GM19328 (cell line): ENCODE data around the gene SIN3A.
"Not testable (repeated sequence)": the region's sequence is repeated elsewhere in the genome, so short reads cannot be mapped to it uniquely, and the experiment has no call there.

Experiments
- ATAC-seq: cut with Tn5 transposase; IDR thresholded peaks from one replicate; pipeline ENCODE4 v1.9.1; 2021; ENCODE audit warnings: mild to moderate bottlenecking, moderate library complexity; ENCODE audit not compliant: unreplicated experiment

SIN3A gene

GRCh38 chr15:75383986-75384385 is 67.5 kb downstream of the SIN3A start:
- not testable (repeated sequence) for ATAC-seq

- no peak for ATAC-seq
Observed at GRCh38 chr15:75380773-75381172, 70.7 kb downstream of the SIN3A start.

GRCh38 chr15:75371901-75372688 is 79.4 kb downstream of the SIN3A start:
- no peak for ATAC-seq

- no peak for ATAC-seq
Observed at GRCh38 chr15:75371486-75371885, 80.0 kb downstream of the SIN3A start.

- ATAC-seq, result no peak
Observed at GRCh38 chr15:75369897-75370581, 81.5 kb downstream of the SIN3A start.

GRCh38 chr15:75368689-75369239 is 82.7 kb downstream of the SIN3A start:
- ATAC-seq, result no peak

GRCh38 chr15:75367913-75368688 is 83.4 kb downstream of the SIN3A start, which contains the start of gene MAN2C1:
Gene MAN2C1 (minus strand): TSS chr15:75368607. CDS start chr15:75368583, 24 bp downstream.
- peak; percentile 81 for ATAC-seq

GRCh38 chr15:75367406-75367912 is 84.0 kb downstream of the SIN3A start:
- no peak for ATAC-seq

GRCh38 chr15:75367006-75367405 is 84.5 kb downstream of the SIN3A start:
- ATAC-seq, result no peak

- no peak for ATAC-seq
Observed at GRCh38 chr15:75366163-75366562, 85.3 kb downstream of the SIN3A start.

- ATAC-seq, result no peak
Observed at GRCh38 chr15:75364881-75365280, 86.6 kb downstream of the SIN3A start.

GRCh38 chr15:75363786-75364185 is 87.7 kb downstream of the SIN3A start:
- ATAC-seq, result no peak

- ATAC-seq, result no peak
Observed at GRCh38 chr15:75362642-75363249, 88.7 kb downstream of the SIN3A start.

- ATAC-seq, result no peak
Observed at GRCh38 chr15:75361989-75362641, 89.4 kb downstream of the SIN3A start.

- no peak for ATAC-seq
Observed at GRCh38 chr15:75361361-75361988, 90.0 kb downstream of the SIN3A start.

- no peak for ATAC-seq
Observed at GRCh38 chr15:75360856-75361255, 90.6 kb downstream of the SIN3A start.

- ATAC-seq, result no peak
Observed at GRCh38 chr15:75360391-75360790, 91.1 kb downstream of the SIN3A start.

- no peak for ATAC-seq
Observed at GRCh38 chr15:75359537-75360250, 91.8 kb downstream of the SIN3A start.
